Measurements from ENCODE around the gene EFEMP2.

The EFEMP2 gene

DNA sequence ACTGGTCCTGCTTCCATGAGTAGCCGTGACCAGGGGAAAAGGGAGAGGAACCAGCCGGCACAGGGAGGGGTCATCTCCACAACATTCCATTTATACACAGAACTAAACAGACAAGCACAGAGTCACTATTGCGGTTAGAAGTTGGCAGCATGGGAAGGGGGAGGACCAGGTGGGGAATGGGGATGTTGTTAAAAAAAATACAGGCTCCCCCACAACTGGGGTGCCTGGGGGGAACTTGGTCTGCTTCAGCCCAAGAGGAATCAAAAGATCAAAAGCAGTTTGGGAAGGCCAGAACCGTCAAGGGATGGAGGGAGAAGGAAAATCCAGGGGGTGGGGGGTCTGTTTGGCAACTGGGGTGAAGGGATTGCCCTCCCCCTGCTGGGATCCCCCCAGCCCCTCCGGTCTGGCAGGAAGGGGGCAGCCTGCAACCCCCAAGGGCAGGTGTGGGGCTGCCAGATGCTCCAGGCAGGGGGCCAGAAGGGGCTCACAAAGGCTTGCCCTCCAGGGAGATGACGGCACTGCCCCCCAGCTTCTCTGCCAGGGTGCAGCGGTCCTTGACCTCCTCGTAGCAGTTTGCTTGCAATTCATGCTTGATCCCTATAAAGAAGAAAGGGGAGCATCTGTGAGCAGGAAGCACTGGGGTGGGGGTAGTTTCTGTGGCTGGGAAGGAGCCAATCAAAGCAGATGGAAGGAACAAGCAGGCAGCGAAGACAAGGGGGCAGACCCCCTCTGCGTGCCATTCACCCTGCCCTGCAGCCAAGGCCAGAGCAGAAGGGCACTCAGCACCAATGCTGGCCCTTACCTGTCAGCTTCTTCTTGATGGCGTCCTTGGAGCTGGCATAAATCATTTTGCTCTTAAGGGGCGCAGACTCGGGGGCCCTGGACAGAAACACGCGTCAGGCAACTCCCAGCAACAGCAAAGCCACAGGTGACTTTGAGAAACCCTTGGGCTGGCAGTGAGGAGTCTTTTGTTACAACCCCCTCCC lies 17.5 kb downstream of the EFEMP2 start:
- H2BK120ac ChIP-seq (ENCODE audit: insufficient read depth, low read length, poor library complexity), result no peak overlapping the region
- no peak overlapping the region for H2AFZ ChIP-seq (ENCODE audit: insufficient read depth, low read length, poor library complexity)
- no peak overlapping the region for H3K9ac ChIP-seq (ENCODE audit: low read length)
- no peak for DNase-seq
- H4K91ac ChIP-seq (ENCODE audit: low read depth, low read length), result no peak overlapping the region
- H4K12ac ChIP-seq (ENCODE audit: low read depth, low read length), result no peak overlapping the region
- no peak overlapping the region for H3K14ac ChIP-seq (ENCODE audit: low read length)
- H3K79me2 ChIP-seq (ENCODE audit: control insufficient read depth, insufficient read depth, low read length, poor library complexity), result peaks cover 25% of the 10 kb centered on the region
- peaks cover 11 to 13% of the 10 kb centered on the region in 2 experiments for H3K4me1 ChIP-seq (ENCODE audit: control insufficient read depth in 1 of 2, insufficient read depth in 2 of 2, low read length in 2 of 2)
- peaks cover 7% of the 10 kb centered on the region for H3K9me3 ChIP-seq (ENCODE audit: insufficient read depth, low read depth, low read length)
- WGBS (ENCODE audit: extremely low coverage, insufficient coverage, insufficient read length), result no CpG with 5 or more reads among the region's 15 CpGs
- H3K79me1 ChIP-seq (ENCODE audit: low read length), result peaks cover 23% of the 10 kb centered on the region
- H3K18ac ChIP-seq (ENCODE audit: low read length), result no peak overlapping the region
- no peaks in the 10 kb centered on the region for H3K27me3 ChIP-seq (ENCODE audit: insufficient read depth, low read length)
- no peak overlapping the region for H2BK5ac ChIP-seq (ENCODE audit: low read depth, low read length, poor library complexity)
- H2BK12ac ChIP-seq (ENCODE audit: low read length), result no peak overlapping the region
- peak overlapping the region; percentile 91 for H3K4me2 ChIP-seq (ENCODE audit: low read length)
- peaks cover 55 to 59% of the 10 kb centered on the region in 2 experiments for H3K36me3 ChIP-seq (ENCODE audit: control insufficient read depth in 1 of 2, insufficient read depth in 2 of 2, low read length in 2 of 2)
- no peak overlapping the region for H3K4me3 ChIP-seq (ENCODE audit: low read depth, low read length)
- no peak overlapping the region for H4K8ac ChIP-seq (ENCODE audit: low read depth, low read length)
- no peak overlapping the region for H2AK5ac ChIP-seq (ENCODE audit: low read length)
- no peak overlapping the region for H3K27ac ChIP-seq (ENCODE audit: low read depth, low read length)
- no peak overlapping the region for H3K4ac ChIP-seq (ENCODE audit: low read depth, low read length)
- H3K23ac ChIP-seq (ENCODE audit: low read length), result no peak overlapping the region

DNA sequence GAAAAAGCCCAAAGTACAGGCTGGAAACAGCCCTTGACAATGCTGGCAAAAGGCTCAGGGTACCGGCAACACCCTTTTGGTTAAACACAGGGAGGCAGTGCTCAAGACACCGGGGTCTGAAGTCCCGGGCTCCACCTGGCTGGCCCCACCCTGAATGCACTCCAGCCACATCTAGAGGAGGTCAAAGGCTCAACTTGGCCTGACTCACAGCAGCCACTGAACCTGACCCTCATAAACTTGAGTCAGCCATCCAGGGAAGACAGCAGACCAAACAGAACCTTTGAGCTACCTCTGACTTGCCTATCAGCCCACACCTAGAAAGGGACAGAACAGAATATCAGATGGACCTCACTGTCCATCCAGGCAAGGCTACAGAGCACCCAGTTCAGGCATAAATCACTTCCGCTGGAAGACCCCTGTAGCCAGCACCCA lies 18.4 kb downstream of the EFEMP2 start:
- Histone ChIP-seq H3K4ac (ENCODE audit: low read depth, low read length) (no peak overlapping the region), H3K27ac (ENCODE audit: low read depth, low read length) (no peak overlapping the region), H3K9me3 (ENCODE audit: insufficient read depth, low read depth, low read length) (peaks cover 7% of the 10 kb centered on the region), H2BK120ac (ENCODE audit: insufficient read depth, low read length, poor library complexity) (no peak overlapping the region), H3K36me3 (ENCODE audit: control insufficient read depth in 1 of 2, insufficient read depth in 2 of 2, low read length in 2 of 2) (peaks cover 55 to 59% of the 10 kb centered on the region in 2 experiments), H2BK5ac (ENCODE audit: low read depth, low read length, poor library complexity) (no peak overlapping the region), H3K4me1 (ENCODE audit: control insufficient read depth in 1 of 2, insufficient read depth in 2 of 2, low read length in 2 of 2) (peaks cover 6 to 8% of the 10 kb centered on the region in 2 experiments), H4K8ac (ENCODE audit: low read depth, low read length) (no peak overlapping the region), H4K12ac (ENCODE audit: low read depth, low read length) (no peak overlapping the region), H2AFZ (ENCODE audit: insufficient read depth, low read length, poor library complexity) (no peak overlapping the region), H3K9ac (ENCODE audit: low read length) (no peak overlapping the region), H4K91ac (ENCODE audit: low read depth, low read length) (no peak overlapping the region), H3K4me3 (ENCODE audit: low read depth, low read length) (no peak overlapping the region), H2AK5ac (ENCODE audit: low read length) (no peak overlapping the region), H3K14ac (ENCODE audit: low read length) (no peak overlapping the region), H2BK12ac (ENCODE audit: low read length) (no peak overlapping the region), H3K27me3 (ENCODE audit: insufficient read depth, low read length) (no peaks in the 10 kb centered on the region), H3K4me2 (ENCODE audit: low read length) (no peak overlapping the region), H3K18ac (ENCODE audit: low read length) (no peak overlapping the region), H3K79me1 (ENCODE audit: low read length) (peaks cover 17% of the 10 kb centered on the region), H3K23ac (ENCODE audit: low read length) (no peak overlapping the region), H3K79me2 (ENCODE audit: control insufficient read depth, insufficient read depth, low read length, poor library complexity) (peaks cover 21% of the 10 kb centered on the region)
- DNase-seq, result no peak
- no CpG with 5 or more reads among the region's 4 CpGs for WGBS (ENCODE audit: extremely low coverage, insufficient coverage, insufficient read length)

DNA sequence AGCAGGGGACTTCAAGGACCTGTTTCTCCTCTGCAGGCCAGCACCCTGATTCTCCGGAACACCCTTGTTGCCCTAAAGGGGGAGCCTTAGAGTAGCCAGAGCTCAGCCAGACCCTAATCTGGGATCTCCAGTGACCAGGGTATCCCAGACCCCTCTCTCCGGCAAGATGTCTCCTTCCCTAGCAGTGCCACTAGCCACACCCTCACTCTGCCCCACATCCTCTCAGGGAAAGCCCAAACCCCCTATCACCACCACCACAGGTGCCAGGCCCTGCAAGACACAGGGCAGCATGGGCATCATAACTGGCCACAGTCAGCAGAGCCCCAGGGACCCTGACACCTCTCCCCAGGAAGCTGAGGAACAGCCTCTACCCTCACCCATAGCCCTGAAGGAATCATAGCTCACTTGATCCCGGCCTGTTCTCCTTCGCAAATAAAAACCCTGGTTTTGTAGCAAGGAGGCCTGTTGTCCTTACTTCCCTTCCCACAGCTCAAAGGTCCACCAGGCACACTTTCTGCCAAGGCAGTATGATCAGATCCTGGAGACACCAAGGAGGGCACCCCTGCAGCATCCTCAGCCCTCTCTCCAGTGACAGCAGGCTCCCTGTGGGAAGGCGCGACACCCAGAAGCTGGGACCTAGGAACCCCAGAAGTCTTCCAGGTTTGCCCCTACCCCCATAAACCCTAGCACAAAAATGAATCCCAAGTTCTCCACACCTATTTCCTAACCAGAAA lies 19.2 kb downstream of the EFEMP2 start:
- peaks cover 7% of the 10 kb centered on the region for H3K9me3 ChIP-seq (ENCODE audit: insufficient read depth, low read depth, low read length)
- no peak overlapping the region for H3K4me3 ChIP-seq (ENCODE audit: low read depth, low read length)
- no peak overlapping the region for H4K91ac ChIP-seq (ENCODE audit: low read depth, low read length)
- H3K27me3 ChIP-seq (ENCODE audit: insufficient read depth, low read length), result no peaks in the 10 kb centered on the region
- no peak overlapping the region for H3K14ac ChIP-seq (ENCODE audit: low read length)
- peaks cover 6 to 8% of the 10 kb centered on the region in 2 experiments for H3K4me1 ChIP-seq (ENCODE audit: control insufficient read depth in 1 of 2, insufficient read depth in 2 of 2, low read length in 2 of 2)
- no peak overlapping the region for H3K9ac ChIP-seq (ENCODE audit: low read length)
- no peak overlapping the region for H3K4me2 ChIP-seq (ENCODE audit: low read length)
- H2AK5ac ChIP-seq (ENCODE audit: low read length), result no peak overlapping the region
- H2BK120ac ChIP-seq (ENCODE audit: insufficient read depth, low read length, poor library complexity), result no peak overlapping the region
- WGBS (ENCODE audit: extremely low coverage, insufficient coverage, insufficient read length), result no CpG with 5 or more reads among the region's 6 CpGs
- no peak overlapping the region for H3K18ac ChIP-seq (ENCODE audit: low read length)
- no peak overlapping the region for H3K27ac ChIP-seq (ENCODE audit: low read depth, low read length)
- H4K8ac ChIP-seq (ENCODE audit: low read depth, low read length), result no peak overlapping the region
- no peak overlapping the region for H3K4ac ChIP-seq (ENCODE audit: low read depth, low read length)
- H2BK12ac ChIP-seq (ENCODE audit: low read length), result no peak overlapping the region
- no peak overlapping the region for H3K23ac ChIP-seq (ENCODE audit: low read length)
- no peak overlapping the region for H2BK5ac ChIP-seq (ENCODE audit: low read depth, low read length, poor library complexity)
- H3K36me3 ChIP-seq (ENCODE audit: control insufficient read depth in 1 of 2, insufficient read depth in 2 of 2, low read length in 2 of 2), result peaks cover 55 to 59% of the 10 kb centered on the region in 2 experiments
- H3K79me1 ChIP-seq (ENCODE audit: low read length), result peaks cover 12% of the 10 kb centered on the region
- H2AFZ ChIP-seq (ENCODE audit: insufficient read depth, low read length, poor library complexity), result no peak overlapping the region
- peaks cover 21% of the 10 kb centered on the region for H3K79me2 ChIP-seq (ENCODE audit: control insufficient read depth, insufficient read depth, low read length, poor library complexity)
- no peak overlapping the region for H4K12ac ChIP-seq (ENCODE audit: low read depth, low read length)
- DNase-seq, result no peak

DNA sequence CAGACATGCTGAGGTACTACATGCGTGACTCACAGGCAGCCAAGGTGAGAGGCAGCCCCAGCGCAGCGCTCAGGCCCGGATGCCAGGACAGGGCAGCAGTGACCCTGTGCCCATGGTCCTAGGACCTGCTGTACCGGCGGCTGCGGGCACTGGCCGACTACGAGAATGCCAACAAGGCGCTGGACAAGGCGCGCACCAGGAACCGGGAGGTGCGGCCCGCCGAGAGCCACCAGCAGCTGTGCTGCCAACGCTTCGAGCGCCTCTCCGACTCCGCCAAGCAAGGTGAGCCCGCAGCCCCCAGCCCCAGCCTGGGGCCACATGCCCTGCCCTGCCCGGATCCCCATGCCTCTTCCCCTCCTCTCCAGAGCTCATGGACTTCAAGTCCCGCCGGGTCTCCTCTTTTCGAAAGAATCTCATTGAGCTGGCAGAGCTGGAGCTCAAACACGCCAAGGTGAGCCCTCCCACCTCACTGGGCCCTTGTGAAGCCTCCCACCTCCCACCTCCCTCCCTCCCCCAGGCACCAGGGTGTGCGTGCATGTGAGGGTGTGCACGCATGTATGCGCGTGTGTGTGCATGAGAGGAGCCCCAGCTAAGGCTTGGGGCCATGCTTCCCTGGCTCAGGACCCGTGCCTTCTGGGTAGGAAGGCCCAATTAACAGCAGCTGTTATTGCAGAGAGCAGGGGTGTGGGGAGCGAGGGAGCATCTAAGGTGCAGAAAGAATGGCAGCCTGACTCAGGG lies 19.9 kb downstream of the EFEMP2 start:
- Histone ChIP-seq H3K79me2 (ENCODE audit: control insufficient read depth, insufficient read depth, low read length, poor library complexity) (peaks cover 18% of the 10 kb centered on the region), H3K4me1 (ENCODE audit: control insufficient read depth in 1 of 2, insufficient read depth in 2 of 2, low read length in 2 of 2) (peaks cover 6 to 8% of the 10 kb centered on the region in 2 experiments), H3K23ac (ENCODE audit: low read length) (no peak overlapping the region), H3K79me1 (ENCODE audit: low read length) (peaks cover 8% of the 10 kb centered on the region), H3K27ac (ENCODE audit: low read depth, low read length) (no peak overlapping the region), H2BK12ac (ENCODE audit: low read length) (no peak overlapping the region), H4K12ac (ENCODE audit: low read depth, low read length) (no peak overlapping the region), H2BK120ac (ENCODE audit: insufficient read depth, low read length, poor library complexity) (no peak overlapping the region), H3K27me3 (ENCODE audit: insufficient read depth, low read length) (no peaks in the 10 kb centered on the region), H3K4me2 (ENCODE audit: low read length) (no peak overlapping the region), H2AK5ac (ENCODE audit: low read length) (no peak overlapping the region), H4K8ac (ENCODE audit: low read depth, low read length) (no peak overlapping the region), H2AFZ (ENCODE audit: insufficient read depth, low read length, poor library complexity) (no peak overlapping the region), H3K4ac (ENCODE audit: low read depth, low read length) (no peak overlapping the region), H3K36me3 (ENCODE audit: control insufficient read depth in 1 of 2, insufficient read depth in 2 of 2, low read length in 2 of 2) (peaks cover 55 to 59% of the 10 kb centered on the region in 2 experiments), H3K9ac (ENCODE audit: low read length) (no peak overlapping the region), H2BK5ac (ENCODE audit: low read depth, low read length, poor library complexity) (no peak overlapping the region), H3K18ac (ENCODE audit: low read length) (no peak overlapping the region), H3K14ac (ENCODE audit: low read length) (no peak overlapping the region), H3K9me3 (ENCODE audit: insufficient read depth, low read depth, low read length) (peaks cover 7% of the 10 kb centered on the region), H4K91ac (ENCODE audit: low read depth, low read length) (no peak overlapping the region), H3K4me3 (ENCODE audit: low read depth, low read length) (no peak overlapping the region)
- no CpG with 5 or more reads among the region's 33 CpGs for WGBS (ENCODE audit: extremely low coverage, insufficient coverage, insufficient read length)
- no peak for DNase-seq
